OCI-LY1 (cell line): ENCODE measurements around the gene CLCN6.

Experiments
- EZH2 ChIP-seq: fragments of 200-600 bp; sonication (generic), shearing (Covaris generic); IDR thresholded peaks from 2 replicates; pipeline ENCODE4 v1.8.0; 2017; ENCODE audit warnings: borderline replicate concordance, mixed run types, mild to moderate bottlenecking, antibody characterized with exemption, low read length, moderate library complexity, mixed read lengths
- TF ChIP-seq, protein P1 (sequence below): fragments of 200-600 bp; sonication (generic), shearing (Covaris generic); IDR thresholded peaks from 2 replicates; pipeline ENCODE4 v1.5.1; 2017; ENCODE audit warnings: mild to moderate bottlenecking, antibody characterized with exemption, low read length, moderate library complexity, mixed read lengths

DNA sequence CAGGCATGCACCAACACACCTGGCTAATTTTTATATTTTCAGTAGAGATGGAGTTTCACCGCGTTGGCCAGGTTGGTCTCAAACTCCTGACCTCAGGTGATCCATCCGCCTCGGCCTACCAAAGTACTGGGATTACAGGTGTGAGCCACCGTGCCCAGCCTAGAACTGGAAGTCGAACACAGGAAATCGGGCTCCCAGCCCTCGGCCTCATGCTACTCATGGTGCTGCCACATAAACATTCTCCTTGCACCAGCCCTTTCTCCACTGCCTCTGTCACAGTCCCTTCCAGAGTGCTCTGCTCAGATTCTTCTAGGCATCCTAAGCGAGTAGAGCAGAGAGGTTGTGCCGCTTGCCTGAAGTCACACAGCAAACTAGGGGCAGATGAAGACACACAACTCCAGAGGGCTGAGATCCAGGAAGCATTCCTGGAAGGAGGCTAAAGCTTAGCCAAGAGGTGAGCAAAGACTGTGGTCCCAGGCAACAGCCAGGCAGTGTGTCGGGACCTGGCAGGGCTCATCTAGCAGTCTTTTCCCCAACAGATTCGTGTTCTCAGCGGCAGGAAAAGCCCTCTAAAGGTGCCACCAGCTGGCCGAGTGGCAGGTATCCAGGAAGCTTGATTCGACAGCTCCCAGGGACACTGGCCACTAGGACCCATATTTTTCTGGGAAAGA is 82.3 kb downstream of the CLCN6 start:
- no peak for TF ChIP-seq EZH2
- TF ChIP-seq, protein P1, sequence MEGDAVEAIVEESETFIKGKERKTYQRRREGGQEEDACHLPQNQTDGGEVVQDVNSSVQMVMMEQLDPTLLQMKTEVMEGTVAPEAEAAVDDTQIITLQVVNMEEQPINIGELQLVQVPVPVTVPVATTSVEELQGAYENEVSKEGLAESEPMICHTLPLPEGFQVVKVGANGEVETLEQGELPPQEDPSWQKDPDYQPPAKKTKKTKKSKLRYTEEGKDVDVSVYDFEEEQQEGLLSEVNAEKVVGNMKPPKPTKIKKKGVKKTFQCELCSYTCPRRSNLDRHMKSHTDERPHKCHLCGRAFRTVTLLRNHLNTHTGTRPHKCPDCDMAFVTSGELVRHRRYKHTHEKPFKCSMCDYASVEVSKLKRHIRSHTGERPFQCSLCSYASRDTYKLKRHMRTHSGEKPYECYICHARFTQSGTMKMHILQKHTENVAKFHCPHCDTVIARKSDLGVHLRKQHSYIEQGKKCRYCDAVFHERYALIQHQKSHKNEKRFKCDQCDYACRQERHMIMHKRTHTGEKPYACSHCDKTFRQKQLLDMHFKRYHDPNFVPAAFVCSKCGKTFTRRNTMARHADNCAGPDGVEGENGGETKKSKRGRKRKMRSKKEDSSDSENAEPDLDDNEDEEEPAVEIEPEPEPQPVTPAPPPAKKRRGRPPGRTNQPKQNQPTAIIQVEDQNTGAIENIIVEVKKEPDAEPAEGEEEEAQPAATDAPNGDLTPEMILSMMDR: no peak
